Ovary (tissue), 9 donors: ENCODE data around the gene CSF3. TPM values are rescaled to one million over a fixed set of nuclear protein-coding genes. Genes with fewer than 3 reads are reported as not detected.
A peak's percentile ranks its signal among the peaks of the same experiment; 100 is the strongest.

ENCODE experiments used
- DNase-seq, 5 donors: peaks; one replicate each; pipeline ENCODE4 v3.0.0-alpha.2; 2019 to 2020
- H3K27ac ChIP-seq, 2 donors: fragments of 200-600 bp; one replicate each; pipeline versions ENCODE4 v1.5.1 to v1.8.0; 2019 to 2022
- H3K27me3 ChIP-seq: fragments of 200-600 bp; one replicate; pipeline ENCODE4 v1.8.0; 2022
- H3K36me3 ChIP-seq: fragments of 200-600 bp; sonication (generic); one replicate; pipeline ENCODE4 v1.5.1; 2019
- H3K4me1 ChIP-seq: one replicate; pipeline ENCODE4 v1.8.1; 2013; ENCODE audit warnings: mild to moderate bottlenecking, moderate library complexity; ENCODE audit not compliant: insufficient read depth
- H3K4me3 ChIP-seq: fragments of 200-600 bp; sonication (generic); one replicate; pipeline ENCODE4 v1.5.1; 2017
- H3K9me3 ChIP-seq, 2 donors: fragments of 200-600 bp in 1 of 2; sonication (generic) in 1 of 2; one replicate each; pipeline versions ENCODE4 v1.5.1 to v1.8.1; 2013 to 2019; ENCODE audit warnings: mild to moderate bottlenecking in 1 of 2, moderate library complexity in 1 of 2
- EP300 ChIP-seq: sonication (generic); formaldehyde crosslinking; IDR thresholded peaks from one replicate; pipeline ENCODE4 v1.6.1; 2017; ENCODE audit warnings: antibody characterized with exemption
- POLR2A ChIP-seq: fragments of 450-650 bp; IDR thresholded peaks from one replicate; pipeline ENCODE4 v1.6.1; 2017; ENCODE audit warnings: antibody characterized with exemption, mild to moderate bottlenecking, moderate library complexity
- WGBS, 3 donors: extraction: QIAGEN DNeasy Blood & Tissue Kit in 1 of 3; methylation state at CpG; one replicate each; pipeline versions ENCODE4 v1.1.5 to v1.1.7; 2013 to 2017; 5-methylcytosine and 5-hydroxymethylcytosine counted together
- intact Hi-C, 4 donors: fragments of 100-400 bp; cut with DNase I; formaldehyde crosslinking; loops; one replicate each; pipeline versions ENCODE4 v1.11.0 to v1.15.1; 2022 to 2023
- polyA plus RNA-seq, 2 donors: library from polyadenylated mRNA; stranded (reverse); fragments of 200-250 nt in 1 of 2; fragments of 350-450 nt in 1 of 2; fragmentation: Illumina TruSeq in 1 of 2; extraction: RNeasy Lipid Tissue Mini Kit (QIAGEN cat#74804) in 1 of 2; gene quantifications; one replicate each; pipeline ENCODE4 v1.2.3, GENCODE V29; 2013 to 2014
- total RNA-seq, 7 donors: library from RNA; depleted of rRNA in 2 of 7; stranded (reverse); fragments of >200 nt in 2 of 7; fragmentation: NEBNext Ultra II Directional in 3 of 7; extraction: Animal tissue kit (Norgen Biotek cat#: 25700) in 3 of 7; gene quantifications; one replicate each; pipeline versions ENCODE4 v1.1.0 to v1.2.4, GENCODE V29; 2016 to 2023
- TF ChIP-seq, protein P1 (sequence below), 3 donors: fragments of 450-650 bp in 2 of 3; fragments of 200-600 bp in 1 of 3; IDR thresholded peaks; one replicate each; pipeline versions ENCODE4 v1.5.1 to v1.8.0; 2016 to 2022; ENCODE audit warnings: antibody characterized with exemption in 3 of 3, mild to moderate bottlenecking in 1 of 3
- donor health status: DM: no; HTN: no; CAD: no; lungs with moderate emphysema.
- donor health status: DM: no; HTN: no; CAD: no.
- donor health status: Bipolar disorder and iron deficiency.
- donor health status: DM: yes; HTN: yes; CAD: no.
- donor health status: DM: no; HTN: no; CAD: no.
- donor health status: DM: yes; HTN: yes; CAD: no.

The CSF3 gene
- total and polyA plus RNA-seq, 9 donors, result 0.32 to 197 (median 1.4) TPM; not detected in 3

GRCh38 chr17:40035162-40035559 is 19.9 kb downstream of the CSF3 start:
- no peaks in the 10 kb centered on the region for H3K36me3 ChIP-seq

DNA sequence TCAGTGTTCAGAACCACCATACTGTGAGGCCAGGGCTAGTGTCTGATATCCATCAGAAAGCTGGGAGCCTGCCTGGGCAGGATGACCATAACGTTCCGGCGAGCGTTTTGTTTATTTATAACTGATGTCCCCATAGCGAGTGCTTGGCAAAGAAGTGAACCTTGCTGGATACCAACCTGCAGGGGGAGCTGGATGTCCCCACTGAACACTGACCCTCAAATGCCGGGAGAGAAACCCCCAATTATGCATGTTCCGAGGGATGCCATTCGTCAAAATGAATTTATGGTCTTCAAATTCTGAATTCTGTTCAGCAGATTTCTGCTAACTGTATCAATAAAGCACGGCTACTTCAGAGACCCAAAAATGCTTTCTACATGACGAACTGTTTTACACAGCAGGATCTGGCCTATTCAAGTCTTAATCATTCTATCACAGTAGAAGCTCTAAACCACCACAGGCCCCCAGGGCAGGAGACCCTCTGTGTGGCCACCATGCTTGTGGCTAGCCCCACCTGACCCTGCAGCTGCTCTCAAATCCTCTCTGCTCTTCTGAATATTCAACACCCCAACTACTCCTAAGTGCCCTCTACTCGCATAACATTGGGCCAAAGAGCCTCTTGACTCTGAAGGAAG is 23.8 kb downstream of the CSF3 start:
- H3K4me1 ChIP-seq, result peaks cover 3% of the 10 kb centered on the region
- H3K9me3 ChIP-seq, result no peaks in the 10 kb centered on the region
- WGBS, 3 donors, result 15 to 18% (median 18%) methylated on average over 11 of the region's 11 CpGs
- no peaks in the 10 kb centered on the region for H3K27me3 ChIP-seq
- peak; percentile 62 to 88 (median 70) for DNase-seq
- peak overlapping the region in 1 of 2 donors; percentile 40 for H3K27ac ChIP-seq
- intact Hi-C loops, result loop anchor here in 1 of 4 donors (10.0 kb wide), 1 partner anchor 136 kb away; the partner anchor contains the start of gene RAPGEFL1
- no peak for TF ChIP-seq EP300
- TF ChIP-seq, protein P1, sequence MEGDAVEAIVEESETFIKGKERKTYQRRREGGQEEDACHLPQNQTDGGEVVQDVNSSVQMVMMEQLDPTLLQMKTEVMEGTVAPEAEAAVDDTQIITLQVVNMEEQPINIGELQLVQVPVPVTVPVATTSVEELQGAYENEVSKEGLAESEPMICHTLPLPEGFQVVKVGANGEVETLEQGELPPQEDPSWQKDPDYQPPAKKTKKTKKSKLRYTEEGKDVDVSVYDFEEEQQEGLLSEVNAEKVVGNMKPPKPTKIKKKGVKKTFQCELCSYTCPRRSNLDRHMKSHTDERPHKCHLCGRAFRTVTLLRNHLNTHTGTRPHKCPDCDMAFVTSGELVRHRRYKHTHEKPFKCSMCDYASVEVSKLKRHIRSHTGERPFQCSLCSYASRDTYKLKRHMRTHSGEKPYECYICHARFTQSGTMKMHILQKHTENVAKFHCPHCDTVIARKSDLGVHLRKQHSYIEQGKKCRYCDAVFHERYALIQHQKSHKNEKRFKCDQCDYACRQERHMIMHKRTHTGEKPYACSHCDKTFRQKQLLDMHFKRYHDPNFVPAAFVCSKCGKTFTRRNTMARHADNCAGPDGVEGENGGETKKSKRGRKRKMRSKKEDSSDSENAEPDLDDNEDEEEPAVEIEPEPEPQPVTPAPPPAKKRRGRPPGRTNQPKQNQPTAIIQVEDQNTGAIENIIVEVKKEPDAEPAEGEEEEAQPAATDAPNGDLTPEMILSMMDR (IDR thresholded peaks at IDR 0.05), result peak; percentile 43 to 77 (median 71)
- TF ChIP-seq POLR2A, result no peak
- H3K4me3 ChIP-seq, result no peak overlapping the region
- no peaks in the 10 kb centered on the region for H3K36me3 ChIP-seq

More at GRCh38 chr17:40035162-40035559, 19.9 kb downstream of the CSF3 start:
- Histone ChIP-seq H3K4me1 (peaks cover 3% of the 10 kb centered on the region), H3K27me3 (no peaks in the 10 kb centered on the region), H3K27ac (no peak overlapping the region), H3K9me3 (no peaks in the 10 kb centered on the region), H3K4me3 (no peak overlapping the region)
- intact Hi-C loops, result loop anchor here in 1 of 4 donors (10.0 kb wide), 1 partner anchor 140 kb away; the partner anchor contains the start of gene RAPGEFL1
- DNase-seq, result no peak
- 22 to 26% (median 24%) methylated on average over 12 of the region's 12 CpGs for WGBS, 3 donors
- TF ChIP-seq, protein P1 (IDR thresholded peaks at IDR 0.05), result no peak
- TF ChIP-seq POLR2A (no peak), EP300 (no peak)

- intact Hi-C loops, result no loop called here
- no peak overlapping the region for H3K4me3 ChIP-seq
- 87 to 98% (median 94%) methylated on average over 2 of the region's 2 CpGs for WGBS, 3 donors
- DNase-seq, result no peak
- no peak overlapping the region for H3K27ac ChIP-seq
- H3K36me3 ChIP-seq, result no peaks in the 10 kb centered on the region
- TF ChIP-seq EP300 (no peak), POLR2A (no peak)
- TF ChIP-seq, protein P1 (IDR thresholded peaks at IDR 0.05), result no peak
- H3K4me1 ChIP-seq, result peaks cover 3% of the 10 kb centered on the region
- no peaks in the 10 kb centered on the region for H3K27me3 ChIP-seq
- no peaks in the 10 kb centered on the region for H3K9me3 ChIP-seq
Observed at GRCh38 chr17:40041196-40041595, 26.0 kb downstream of the CSF3 start.

DNA sequence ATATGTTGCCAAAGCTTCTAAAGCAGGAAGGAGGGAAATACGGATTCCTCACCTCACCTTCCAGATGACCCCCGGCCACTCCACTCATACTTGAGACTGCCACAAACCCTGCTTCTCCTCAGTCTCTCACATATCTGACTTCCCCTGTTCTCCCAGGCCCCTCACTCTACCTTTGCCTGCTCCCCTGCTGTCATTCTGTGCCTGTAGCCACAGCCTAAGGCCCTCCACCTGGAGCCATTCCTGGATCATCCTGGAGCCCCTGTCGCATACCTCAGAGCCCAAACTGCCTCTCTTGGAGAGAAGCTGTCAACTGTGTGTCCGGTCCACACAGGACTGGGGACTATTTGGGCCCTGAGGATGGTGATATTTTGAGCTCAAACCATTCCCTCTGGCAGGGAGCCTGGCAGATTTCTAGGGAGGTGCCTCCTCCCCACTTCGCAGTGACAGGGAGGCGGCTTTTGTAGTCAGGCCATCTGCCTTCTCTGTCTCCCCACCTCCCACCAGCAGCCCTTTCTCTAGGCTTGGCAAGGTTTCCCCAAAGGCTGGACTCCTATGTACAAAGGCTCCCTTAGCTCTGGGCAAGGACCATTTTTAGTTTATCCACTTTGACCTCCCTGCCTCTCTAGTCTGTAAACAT is 41.3 kb downstream of the CSF3 start:
- TF ChIP-seq EP300, result no peak
- TF ChIP-seq, protein P1 (IDR thresholded peaks at IDR 0.05), result no peak
- no peak for TF ChIP-seq POLR2A
- Histone ChIP-seq H3K27me3 (no peaks in the 10 kb centered on the region), H3K4me1 (no peaks in the 10 kb centered on the region), H3K36me3 (no peaks in the 10 kb centered on the region), H3K4me3 (no peak overlapping the region), H3K9me3 (no peaks in the 10 kb centered on the region), H3K27ac (no peak overlapping the region)
- intact Hi-C loops, result no loop called here
- no peak for DNase-seq
- WGBS, 3 donors, result 62 to 70% (median 70%) methylated on average over 6 of the region's 6 CpGs
